Measurements from ENCODE around the gene FAM174C.

DNA sequence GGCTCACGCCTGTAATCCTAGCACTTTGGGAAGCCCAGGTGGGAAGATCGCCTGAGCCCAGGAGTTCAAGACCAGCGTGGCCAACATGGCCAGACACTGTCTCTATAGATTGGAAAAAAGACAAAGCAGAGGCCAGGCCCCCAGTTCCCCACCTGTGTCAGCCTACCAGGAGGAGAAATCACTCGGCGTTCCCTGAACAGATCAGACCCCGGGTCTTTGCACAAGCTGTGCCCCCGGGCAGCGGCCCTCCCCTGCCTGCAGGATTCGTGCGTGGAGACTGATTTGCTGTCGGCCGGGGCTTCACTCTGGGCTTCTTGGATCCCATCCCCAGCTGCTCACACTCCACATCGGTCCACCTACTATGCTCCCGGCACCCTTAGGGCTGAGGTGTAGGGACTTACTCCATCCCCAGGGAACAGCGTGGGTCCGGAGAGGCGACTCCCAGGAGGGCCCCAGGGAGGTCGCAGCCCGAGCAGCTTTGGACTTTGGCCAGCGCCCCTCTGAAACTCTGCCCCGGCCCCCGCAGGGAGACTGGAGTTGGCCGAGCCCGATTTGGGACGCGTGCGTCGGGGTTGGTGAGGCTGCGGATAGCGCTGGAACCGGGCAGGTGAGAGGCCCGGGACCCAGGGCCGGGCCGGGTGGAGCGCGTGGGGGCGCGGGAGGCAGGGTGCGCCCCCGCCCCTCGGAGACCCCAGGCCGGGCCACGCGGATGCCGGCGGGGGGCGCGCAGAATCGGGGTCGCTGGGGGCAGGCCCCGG lies 9.8 kb downstream of the FAM174C start:
- TF ChIP-seq, protein P1, sequence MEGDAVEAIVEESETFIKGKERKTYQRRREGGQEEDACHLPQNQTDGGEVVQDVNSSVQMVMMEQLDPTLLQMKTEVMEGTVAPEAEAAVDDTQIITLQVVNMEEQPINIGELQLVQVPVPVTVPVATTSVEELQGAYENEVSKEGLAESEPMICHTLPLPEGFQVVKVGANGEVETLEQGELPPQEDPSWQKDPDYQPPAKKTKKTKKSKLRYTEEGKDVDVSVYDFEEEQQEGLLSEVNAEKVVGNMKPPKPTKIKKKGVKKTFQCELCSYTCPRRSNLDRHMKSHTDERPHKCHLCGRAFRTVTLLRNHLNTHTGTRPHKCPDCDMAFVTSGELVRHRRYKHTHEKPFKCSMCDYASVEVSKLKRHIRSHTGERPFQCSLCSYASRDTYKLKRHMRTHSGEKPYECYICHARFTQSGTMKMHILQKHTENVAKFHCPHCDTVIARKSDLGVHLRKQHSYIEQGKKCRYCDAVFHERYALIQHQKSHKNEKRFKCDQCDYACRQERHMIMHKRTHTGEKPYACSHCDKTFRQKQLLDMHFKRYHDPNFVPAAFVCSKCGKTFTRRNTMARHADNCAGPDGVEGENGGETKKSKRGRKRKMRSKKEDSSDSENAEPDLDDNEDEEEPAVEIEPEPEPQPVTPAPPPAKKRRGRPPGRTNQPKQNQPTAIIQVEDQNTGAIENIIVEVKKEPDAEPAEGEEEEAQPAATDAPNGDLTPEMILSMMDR (IDR thresholded peaks at IDR 0.05), result no peak
- no peak for TF ChIP-seq ZFX (IDR thresholded peaks at IDR 0.05; ENCODE audit: borderline replicate concordance)
